Measurements from ENCODE around the gene NGEF.
A peak's percentile ranks its signal among the peaks of the same experiment; 100 is the strongest.

Gene NGEF

GRCh38 chr2:232984451-232985207 lies 28.4 kb downstream of the NGEF start:
- no peak for TF ChIP-seq NFIC (IDR thresholded peaks at IDR 0.05)
- no peak for TF ChIP-seq FOXM1 (IDR thresholded peaks at IDR 0.05; ENCODE audit: borderline replicate concordance, low read depth)

DNA sequence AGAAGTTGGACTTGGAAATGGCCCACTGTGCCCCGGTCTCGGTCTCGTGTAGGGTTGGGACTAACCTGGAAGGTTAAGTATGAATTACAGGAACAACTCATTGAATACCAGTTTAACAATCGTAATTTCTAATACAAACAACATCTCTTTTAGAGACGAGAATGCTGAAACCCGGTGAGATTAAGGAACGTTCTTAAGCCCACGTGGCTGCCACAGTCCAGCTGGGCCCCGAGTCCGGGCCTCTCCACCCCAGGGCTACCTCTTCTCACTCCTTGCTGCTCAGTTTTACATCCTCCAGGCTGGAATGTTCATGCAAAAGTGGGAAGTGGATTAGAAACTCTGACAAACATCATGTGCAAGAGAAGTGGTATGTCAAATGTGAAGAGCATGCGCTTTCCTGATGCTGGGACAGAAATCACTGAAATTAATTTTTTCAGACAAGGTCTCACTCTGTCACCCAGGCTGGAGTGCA lies 29.4 kb downstream of the NGEF start:
- TF ChIP-seq CEBPB (IDR thresholded peaks at IDR 0.05) (no peak), EGR1 (IDR thresholded peaks at IDR 0.05) (no peak), FOXM1 (IDR thresholded peaks at IDR 0.05; ENCODE audit: borderline replicate concordance, low read depth) (no peak), RAD21 (IDR thresholded peaks at IDR 0.05; ENCODE audit: low read depth) (no peak), MAX (IDR thresholded peaks at IDR 0.05) (no peak), YY1 (IDR thresholded peaks at IDR 0.05; ENCODE audit: low read depth) (no peak), ZBTB7A (IDR thresholded peaks at IDR 0.05; ENCODE audit: low read depth) (no peak), TAF1 (IDR thresholded peaks at IDR 0.05; ENCODE audit: low read depth) (no peak), NFIC (IDR thresholded peaks at IDR 0.05) (no peak), TEAD4 (IDR thresholded peaks at IDR 0.05) (no peak)
- TF ChIP-seq, protein P1, sequence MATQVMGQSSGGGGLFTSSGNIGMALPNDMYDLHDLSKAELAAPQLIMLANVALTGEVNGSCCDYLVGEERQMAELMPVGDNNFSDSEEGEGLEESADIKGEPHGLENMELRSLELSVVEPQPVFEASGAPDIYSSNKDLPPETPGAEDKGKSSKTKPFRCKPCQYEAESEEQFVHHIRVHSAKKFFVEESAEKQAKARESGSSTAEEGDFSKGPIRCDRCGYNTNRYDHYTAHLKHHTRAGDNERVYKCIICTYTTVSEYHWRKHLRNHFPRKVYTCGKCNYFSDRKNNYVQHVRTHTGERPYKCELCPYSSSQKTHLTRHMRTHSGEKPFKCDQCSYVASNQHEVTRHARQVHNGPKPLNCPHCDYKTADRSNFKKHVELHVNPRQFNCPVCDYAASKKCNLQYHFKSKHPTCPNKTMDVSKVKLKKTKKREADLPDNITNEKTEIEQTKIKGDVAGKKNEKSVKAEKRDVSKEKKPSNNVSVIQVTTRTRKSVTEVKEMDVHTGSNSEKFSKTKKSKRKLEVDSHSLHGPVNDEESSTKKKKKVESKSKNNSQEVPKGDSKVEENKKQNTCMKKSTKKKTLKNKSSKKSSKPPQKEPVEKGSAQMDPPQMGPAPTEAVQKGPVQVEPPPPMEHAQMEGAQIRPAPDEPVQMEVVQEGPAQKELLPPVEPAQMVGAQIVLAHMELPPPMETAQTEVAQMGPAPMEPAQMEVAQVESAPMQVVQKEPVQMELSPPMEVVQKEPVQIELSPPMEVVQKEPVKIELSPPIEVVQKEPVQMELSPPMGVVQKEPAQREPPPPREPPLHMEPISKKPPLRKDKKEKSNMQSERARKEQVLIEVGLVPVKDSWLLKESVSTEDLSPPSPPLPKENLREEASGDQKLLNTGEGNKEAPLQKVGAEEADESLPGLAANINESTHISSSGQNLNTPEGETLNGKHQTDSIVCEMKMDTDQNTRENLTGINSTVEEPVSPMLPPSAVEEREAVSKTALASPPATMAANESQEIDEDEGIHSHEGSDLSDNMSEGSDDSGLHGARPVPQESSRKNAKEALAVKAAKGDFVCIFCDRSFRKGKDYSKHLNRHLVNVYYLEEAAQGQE (IDR thresholded peaks at IDR 0.05; ENCODE audit: low read depth), result no peak

- TF ChIP-seq CREB1 (IDR thresholded peaks at IDR 0.05; ENCODE audit: low read depth) (no peak), EGR1 (IDR thresholded peaks at IDR 0.05) (no peak), NFIC (IDR thresholded peaks at IDR 0.05) (no peak), TCF12 (IDR thresholded peaks at IDR 0.05; ENCODE audit: low read depth) (no peak), MAX (IDR thresholded peaks at IDR 0.05) (no peak), USF1 (IDR thresholded peaks at IDR 0.05) (no peak)
Measured at GRCh38 chr2:232982926-232983668, 30.0 kb downstream of the NGEF start.

GRCh38 chr2:232981767-232982360 lies 31.2 kb downstream of the NGEF start:
- no peak for TF ChIP-seq FOXM1 (IDR thresholded peaks at IDR 0.05; ENCODE audit: borderline replicate concordance, low read depth)
- TF ChIP-seq NFIC (IDR thresholded peaks at IDR 0.05), result no peak
- peak; percentile 52 for TF ChIP-seq RAD21 (IDR thresholded peaks at IDR 0.05; ENCODE audit: low read depth)
- no peak for TF ChIP-seq YY1 (IDR thresholded peaks at IDR 0.05; ENCODE audit: low read depth)
- no peak for TF ChIP-seq ZBTB7A (IDR thresholded peaks at IDR 0.05; ENCODE audit: low read depth)

GRCh38 chr2:232981356-232981755 lies 31.7 kb downstream of the NGEF start:
- TF ChIP-seq NFIC (IDR thresholded peaks at IDR 0.05) (no peak), MAX (IDR thresholded peaks at IDR 0.05) (no peak), RAD21 (IDR thresholded peaks at IDR 0.05; ENCODE audit: low read depth) (no peak), TEAD4 (IDR thresholded peaks at IDR 0.05) (no peak; the same call in 1 of the 2 replicates), FOXM1 (IDR thresholded peaks at IDR 0.05; ENCODE audit: borderline replicate concordance, low read depth) (no peak), YY1 (IDR thresholded peaks at IDR 0.05; ENCODE audit: low read depth) (no peak), TAF1 (IDR thresholded peaks at IDR 0.05; ENCODE audit: low read depth) (no peak), EGR1 (IDR thresholded peaks at IDR 0.05) (no peak), EP300 (IDR thresholded peaks at IDR 0.05; ENCODE audit: borderline replicate concordance) (peak; percentile 23; the same call in 1 of the 2 replicates), USF1 (IDR thresholded peaks at IDR 0.05) (peak; percentile 81), CEBPB (IDR thresholded peaks at IDR 0.05) (no peak; the same call in 1 of the 2 replicates), ZBTB7A (IDR thresholded peaks at IDR 0.05; ENCODE audit: low read depth) (no peak), CREB1 (IDR thresholded peaks at IDR 0.05; ENCODE audit: low read depth) (no peak), TCF12 (IDR thresholded peaks at IDR 0.05; ENCODE audit: low read depth) (no peak; the same call in 1 of the 2 replicates)
- TF ChIP-seq, protein P1 (IDR thresholded peaks at IDR 0.05; ENCODE audit: low read depth), result no peak
